ENCODE data around the gene LRRC26.

GRCh38 chr9:137128158-137128861, 41.5 kb downstream of the LRRC26 start:
- TF ChIP-seq CTCF (IDR thresholded peaks at IDR 0.05) (no peak), USF2 (CRISPR knock-in tag; IDR thresholded peaks at IDR 0.05) (no peak), ZNF396 (CRISPR knock-in tag; IDR thresholded peaks at IDR 0.05; ENCODE audit: borderline replicate concordance) (no peak), SMAD4 (CRISPR knock-in tag; IDR thresholded peaks at IDR 0.05) (no peak), TCF7 (CRISPR knock-in tag; IDR thresholded peaks at IDR 0.05; ENCODE audit: low read depth) (no peak)
- TF ChIP-seq, protein P1, sequence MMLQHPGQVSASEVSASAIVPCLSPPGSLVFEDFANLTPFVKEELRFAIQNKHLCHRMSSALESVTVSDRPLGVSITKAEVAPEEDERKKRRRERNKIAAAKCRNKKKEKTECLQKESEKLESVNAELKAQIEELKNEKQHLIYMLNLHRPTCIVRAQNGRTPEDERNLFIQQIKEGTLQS (CRISPR knock-in tag; conservative IDR thresholded peaks at IDR 0.05), result no peak
